ENCODE data around the gene PWP1.
A peak's percentile ranks its signal among the peaks of the same experiment; 100 is the strongest.

The PWP1 gene

GRCh38 chr12:107732365-107732764 is 46.8 kb downstream of the PWP1 start:
- TF ChIP-seq CTCF (IDR thresholded peaks at IDR 0.05; ENCODE audit: insufficient read depth, low read depth, low read length, missing control alignments) = no peak
- no peak for DNase-seq (ENCODE audit: low read depth)
- H3K4me3 ChIP-seq (ENCODE audit: low read length) = no peak overlapping the region

DNA sequence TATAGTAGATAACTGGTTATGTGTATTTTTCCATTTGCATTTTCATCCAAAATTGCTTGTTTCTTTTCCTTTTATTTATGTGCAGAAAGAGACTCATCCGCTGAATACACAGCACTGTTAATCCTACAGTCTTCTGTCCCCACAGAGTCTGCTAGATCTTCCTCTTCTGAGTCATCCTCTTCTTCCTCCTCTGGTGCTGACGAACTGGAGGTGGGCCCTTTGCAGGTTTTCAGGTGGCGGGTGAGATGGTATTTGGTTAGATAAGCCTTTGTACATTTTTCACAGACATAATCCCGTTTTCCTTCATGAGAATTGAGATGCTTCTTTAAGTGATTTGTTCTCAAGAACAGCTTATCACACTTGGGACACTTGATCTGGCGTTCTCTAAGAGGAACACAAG is 48.5 kb downstream of the PWP1 start:
- DNase-seq (ENCODE audit: low read depth) = no peak
- no peak for TF ChIP-seq CTCF (IDR thresholded peaks at IDR 0.05; ENCODE audit: insufficient read depth, low read depth, low read length, missing control alignments)
- no peak overlapping the region for H3K4me3 ChIP-seq (ENCODE audit: low read length)

DNA sequence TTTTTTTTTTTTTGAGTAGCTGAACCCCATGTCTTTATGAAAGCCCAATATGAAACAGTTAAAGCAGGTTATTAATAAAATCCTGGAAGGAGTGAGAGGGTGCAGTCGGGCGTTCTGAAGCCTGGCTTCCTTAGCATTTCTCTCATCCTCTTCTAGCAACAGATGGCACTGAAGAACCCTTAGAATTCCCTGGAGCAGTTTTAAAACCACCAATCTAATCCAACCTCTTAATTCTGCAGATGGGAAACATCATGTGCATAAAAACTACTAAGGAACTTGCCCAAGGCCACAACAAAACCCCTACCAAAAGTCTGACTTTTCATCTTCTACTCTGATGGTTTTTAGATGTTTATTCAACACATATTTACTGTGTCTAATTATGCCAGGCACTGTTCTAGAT is 50.2 kb downstream of the PWP1 start:
- DNase-seq (ENCODE audit: low read depth) = no peak
- TF ChIP-seq CTCF (IDR thresholded peaks at IDR 0.05; ENCODE audit: insufficient read depth, low read depth, low read length, missing control alignments) = no peak

GRCh38 chr12:107736914-107737313 is 51.3 kb downstream of the PWP1 start:
- no peak for TF ChIP-seq CTCF (IDR thresholded peaks at IDR 0.05; ENCODE audit: insufficient read depth, low read depth, low read length, missing control alignments)
- H3K4me3 ChIP-seq (ENCODE audit: low read length) = no peak overlapping the region
- DNase-seq (ENCODE audit: low read depth) = no peak

More for the DNA sequence above, 50.2 kb downstream of the PWP1 start:
- no peak overlapping the region for H3K4me3 ChIP-seq (ENCODE audit: low read length)

- no peak for TF ChIP-seq CTCF (IDR thresholded peaks at IDR 0.05; ENCODE audit: insufficient read depth, low read depth, low read length, missing control alignments)
- no peak overlapping the region for H3K4me3 ChIP-seq (ENCODE audit: low read length)
- DNase-seq (ENCODE audit: low read depth) = peak; percentile 74
These were observed 62.9 kb downstream of the PWP1 start for GRCh38 chr12:107748472-107748871.

DNA sequence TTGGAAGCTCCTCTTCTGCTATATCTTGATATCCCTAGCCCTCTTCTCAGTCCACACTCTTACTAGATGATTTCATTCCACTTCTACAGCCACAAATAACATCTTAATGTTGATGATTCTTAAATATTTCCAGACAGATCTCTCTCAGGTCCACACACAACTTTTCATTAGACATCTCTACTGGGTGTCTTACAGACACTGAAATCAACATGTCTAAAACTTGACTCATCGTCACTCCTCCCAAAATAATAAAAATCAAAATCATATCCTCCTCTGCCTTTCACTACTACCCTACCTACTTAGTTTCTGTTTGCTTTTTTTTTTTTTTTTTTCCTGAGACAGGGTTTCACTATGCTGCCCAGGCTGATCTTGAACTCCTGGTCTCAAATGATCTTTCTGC is 63.5 kb downstream of the PWP1 start:
- H3K4me3 ChIP-seq (ENCODE audit: low read length) = no peak overlapping the region
- no peak for TF ChIP-seq CTCF (IDR thresholded peaks at IDR 0.05; ENCODE audit: insufficient read depth, low read depth, low read length, missing control alignments)
- peak; percentile 65 for DNase-seq (ENCODE audit: low read depth)

- DNase-seq (ENCODE audit: low read depth) = peak; percentile 87
- TF ChIP-seq CTCF (IDR thresholded peaks at IDR 0.05; ENCODE audit: insufficient read depth, low read depth, low read length, missing control alignments) = no peak
- H3K4me3 ChIP-seq (ENCODE audit: low read length) = peak overlapping the region; percentile 90
These were observed 73.8 kb downstream of the PWP1 start for GRCh38 chr12:107759410-107759809.
